Mammary epithelial cell (primary cell): ENCODE measurements around the gene DGCR2.

Experiments used
- CTCF ChIP-seq, 2 donors: IDR thresholded peaks in 1 of 2; conservative IDR thresholded peaks in 1 of 2; 2 replicates each; pipeline ENCODE4 v1.5.1; 2011 to 2012; ENCODE audit warnings: inconsistent platforms in 2 of 2, low read length in 2 of 2, mild to moderate bottlenecking in 2 of 2, control low read depth in 1 of 2, low read depth in 1 of 2; ENCODE audit not compliant: insufficient read depth in 1 of 2; ENCODE audit errors: extremely low read depth in 1 of 2
- EZH2 ChIP-seq: IDR thresholded peaks from 2 replicates; pipeline ENCODE4 v1.6.1; 2012; ENCODE audit warnings: low read length, inconsistent platforms, borderline replicate concordance

GRCh38 chr22:19048531-19048930 is 73.7 kb downstream of the DGCR2 start:
- TF ChIP-seq EZH2 (no peak), CTCF (conservative IDR thresholded peaks at IDR 0.05 in 1 of 2, IDR thresholded peaks at IDR 0.05 in 1 of 2; ENCODE audit: extremely low read depth in 1 of 2, insufficient read depth in 1 of 2, low read depth in 1 of 2, low read length in 2 of 2) (no peak)
